HepG2 (cell line): ENCODE results near the gene PALM. TPM values are rescaled to one million over a fixed set of nuclear protein-coding genes. Genes with fewer than 3 reads are reported as not detected.

Experiments used
- ATF3 ChIP-seq: sonication (generic); formaldehyde crosslinking; IDR thresholded peaks from 2 replicates; pipeline ENCODE4 v1.4.0; 2020; ENCODE audit warnings: missing genetic modification reagents
- CREB1 ChIP-seq, 2 experiments: fragments of 450-650 bp in 1 of 2; IDR thresholded peaks; 2 replicates each; pipeline ENCODE4 v1.6.1; 2016 to 2017; ENCODE audit warnings: control low read depth in 1 of 2, mild to moderate bottlenecking in 1 of 2, missing compliant biosample characterization in 1 of 2, missing genetic modification characterization in 1 of 2
- CREBL2 ChIP-seq: sonication (generic); formaldehyde crosslinking; IDR thresholded peaks from 2 replicates; pipeline ENCODE4 v1.8.1; 2023; ENCODE audit warnings: missing genetic modification reagents, mild to moderate bottlenecking, borderline replicate concordance
- FOXC1 ChIP-seq: sonication (generic); formaldehyde crosslinking; IDR thresholded peaks from 2 replicates; pipeline ENCODE4 v1.8.0; 2022; ENCODE audit warnings: mild to moderate bottlenecking, missing genetic modification reagents, borderline replicate concordance
- GATAD2A ChIP-seq: IDR thresholded peaks from 2 replicates; pipeline ENCODE4 v1.6.1; 2016
- HDAC2 ChIP-seq: sonication (generic); formaldehyde crosslinking; IDR thresholded peaks from 2 replicates; pipeline ENCODE4 v1.4.0; 2020; ENCODE audit warnings: missing genetic modification reagents
- MYC ChIP-seq: sonication (generic); formaldehyde crosslinking; IDR thresholded peaks from 2 replicates; pipeline ENCODE4 v1.9.0; 2021; ENCODE audit warnings: missing genetic modification reagents, borderline replicate concordance
- SAP130 ChIP-seq: IDR thresholded peaks from 2 replicates; pipeline ENCODE4 v1.6.1; 2016; ENCODE audit warnings: low read depth
- SIN3A ChIP-seq: IDR thresholded peaks from 2 replicates; pipeline ENCODE4 v1.6.1; 2011; ENCODE audit warnings: low read depth, mild to moderate bottlenecking, control low read depth, low read length, borderline replicate concordance
- TP53 ChIP-seq: sonication (generic); formaldehyde crosslinking; conservative IDR thresholded peaks from 2 replicates; pipeline ENCODE4 v1.4.0; 2020; ENCODE audit warnings: missing genetic modification reagents
- ZNF17 ChIP-seq: sonication (generic); formaldehyde crosslinking; IDR thresholded peaks from 2 replicates; pipeline ENCODE4 v1.5.0; 2020; ENCODE audit warnings: mild to moderate bottlenecking, missing genetic modification reagents
- ZNF24 ChIP-seq: fragments of 450-650 bp; IDR thresholded peaks from 2 replicates; pipeline ENCODE4 v1.6.1; 2017; ENCODE audit warnings: antibody characterized with exemption, mild to moderate bottlenecking
- ZNF670 ChIP-seq: sonication (generic); formaldehyde crosslinking; IDR thresholded peaks from 2 replicates; pipeline ENCODE4 v1.8.0; 2022; ENCODE audit warnings: mild to moderate bottlenecking, missing genetic modification reagents, borderline replicate concordance
- ZNF709 ChIP-seq: sonication (generic); formaldehyde crosslinking; IDR thresholded peaks from 2 replicates; pipeline ENCODE4 v1.5.0; 2020; ENCODE audit warnings: mild to moderate bottlenecking, missing genetic modification reagents
- ZNF776 ChIP-seq: sonication (generic); formaldehyde crosslinking; IDR thresholded peaks from 2 replicates; pipeline ENCODE4 v1.4.0; 2020; ENCODE audit warnings: mild to moderate bottlenecking, missing genetic modification reagents
- ZNF782 ChIP-seq: sonication (generic); formaldehyde crosslinking; IDR thresholded peaks from 2 replicates; pipeline ENCODE4 v1.4.0; 2020; ENCODE audit warnings: missing genetic modification reagents, mild to moderate bottlenecking, borderline replicate concordance
- ZSCAN31 ChIP-seq: sonication (generic); formaldehyde crosslinking; IDR thresholded peaks from 2 replicates; pipeline ENCODE4 v1.5.0; 2020; ENCODE audit warnings: low read depth, mild to moderate bottlenecking, missing genetic modification reagents
- ZSCAN5A ChIP-seq: sonication (generic); formaldehyde crosslinking; IDR thresholded peaks from 2 replicates; pipeline ENCODE4 v1.8.0; 2022; ENCODE audit warnings: mild to moderate bottlenecking, missing genetic modification reagents, borderline replicate concordance
- polyA plus RNA-seq, 8 experiments: library from polyadenylated mRNA; depleted of rRNA in 3 of 8; stranded (reverse) in 7 of 8; unstranded in 1 of 8; fragments of >200 nt; fragmentation: Illumina TruSeq in 4 of 8; extraction: Trizol in 4 of 8; gene quantifications; 2 replicates each; pipeline versions ENCODE4 v1.2.1 to v1.2.3, GENCODE V29; 2011 to 2016; ENCODE audit warnings: low read depth in 4 of 8, missing spikeins in 1 of 8, mixed read lengths in 1 of 8; ENCODE audit not compliant: insufficient read depth in 1 of 8
- total RNA-seq, 5 experiments: library from RNA; depleted of rRNA; stranded (reverse); fragments of >200 nt; fragmentation: Illumina TruSeq; extraction: Trizol; gene quantifications; 2 replicates each; pipeline ENCODE4 v1.2.3, GENCODE V29; 2016; ENCODE audit warnings: low read depth in 1 of 5
- TF ChIP-seq, protein P1 (sequence below): sonication (generic); formaldehyde crosslinking; IDR thresholded peaks from 2 replicates; pipeline ENCODE4 v1.5.1; 2020; ENCODE audit warnings: missing genetic modification reagents, mild to moderate bottlenecking, borderline replicate concordance
- TF ChIP-seq, protein P2 (sequence below): sonication (generic); formaldehyde crosslinking; conservative IDR thresholded peaks from 2 replicates; pipeline ENCODE4 v1.5.0; 2020; ENCODE audit warnings: missing genetic modification reagents
- TF ChIP-seq, protein P3 (sequence below): sonication (generic); formaldehyde crosslinking; IDR thresholded peaks from 2 replicates; pipeline ENCODE4 v1.4.0; 2020; ENCODE audit warnings: mild to moderate bottlenecking, low read depth, missing genetic modification reagents
- TF ChIP-seq, protein P4 (sequence below): IDR thresholded peaks from 2 replicates; pipeline ENCODE4 v1.6.1; 2016; ENCODE audit warnings: control low read depth

PALM gene
- total and polyA plus RNA-seq, 2 of the 13 experiments (the other 11 are each of a cell fraction or from before 2014, with no cell fraction given), result 4.0 to 9.7 TPM

DNA sequence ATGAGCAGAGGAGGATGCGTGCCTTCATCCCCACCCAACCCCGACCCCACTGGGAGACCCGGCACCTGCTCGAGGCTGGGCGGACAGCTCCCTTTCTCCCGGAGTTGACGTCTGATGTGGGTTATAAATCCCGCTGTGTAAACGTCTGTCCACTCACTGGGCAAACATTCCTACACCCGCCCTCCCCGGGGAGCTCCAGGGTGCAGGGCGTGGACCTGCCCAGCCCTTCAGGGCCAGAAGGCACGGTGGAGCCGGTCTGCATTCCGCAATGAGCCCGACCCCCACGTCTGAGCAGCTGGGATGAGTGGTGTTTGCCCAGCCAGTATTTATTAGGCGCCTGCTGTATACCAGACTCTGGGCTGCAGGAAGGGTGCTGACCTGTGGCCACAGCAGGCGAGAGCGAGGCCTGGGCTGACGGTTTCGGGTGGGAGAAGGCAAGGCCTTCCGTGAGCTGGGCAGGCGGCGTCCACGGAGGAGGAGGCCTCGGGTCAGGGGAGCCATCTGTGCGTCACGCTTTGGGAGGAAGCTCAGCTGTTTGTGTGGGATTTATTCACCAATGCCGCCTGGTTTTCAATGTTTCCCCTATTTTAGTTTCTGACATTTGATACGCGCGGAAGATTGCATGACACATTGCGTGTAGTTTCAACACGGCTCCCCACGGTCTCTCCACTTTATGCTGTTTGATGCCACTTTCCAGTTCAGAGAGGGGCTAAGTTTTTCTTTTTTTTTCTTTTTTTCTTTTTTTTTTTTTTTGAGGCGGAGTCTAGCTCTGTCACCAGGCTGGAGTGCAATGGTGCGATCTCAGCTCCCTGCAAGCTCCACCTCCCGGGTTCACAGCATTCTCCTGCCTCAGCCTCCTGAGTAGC lies 44.1 kb downstream of the PALM start (continued):
- TF ChIP-seq ATF3 (CRISPR knock-in tag), result peak; percentile 34; the same call in 1 of the 2 replicates
- TF ChIP-seq, protein P1, sequence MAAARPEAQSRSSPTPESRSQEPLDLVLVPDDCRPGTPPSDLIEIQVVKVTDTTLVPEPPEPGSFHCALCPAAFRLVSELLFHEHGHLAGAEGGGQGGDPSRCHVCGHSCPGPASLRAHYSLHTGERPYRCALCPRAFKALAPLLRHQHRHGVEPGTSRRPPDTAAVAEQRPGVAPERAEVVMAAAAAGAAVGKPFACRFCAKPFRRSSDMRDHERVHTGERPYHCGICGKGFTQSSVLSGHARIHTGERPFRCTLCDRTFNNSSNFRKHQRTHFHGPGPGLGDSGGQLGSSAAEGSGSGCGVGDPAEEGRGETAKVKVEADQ (CRISPR knock-in tag), result no peak
- TF ChIP-seq, protein P2, sequence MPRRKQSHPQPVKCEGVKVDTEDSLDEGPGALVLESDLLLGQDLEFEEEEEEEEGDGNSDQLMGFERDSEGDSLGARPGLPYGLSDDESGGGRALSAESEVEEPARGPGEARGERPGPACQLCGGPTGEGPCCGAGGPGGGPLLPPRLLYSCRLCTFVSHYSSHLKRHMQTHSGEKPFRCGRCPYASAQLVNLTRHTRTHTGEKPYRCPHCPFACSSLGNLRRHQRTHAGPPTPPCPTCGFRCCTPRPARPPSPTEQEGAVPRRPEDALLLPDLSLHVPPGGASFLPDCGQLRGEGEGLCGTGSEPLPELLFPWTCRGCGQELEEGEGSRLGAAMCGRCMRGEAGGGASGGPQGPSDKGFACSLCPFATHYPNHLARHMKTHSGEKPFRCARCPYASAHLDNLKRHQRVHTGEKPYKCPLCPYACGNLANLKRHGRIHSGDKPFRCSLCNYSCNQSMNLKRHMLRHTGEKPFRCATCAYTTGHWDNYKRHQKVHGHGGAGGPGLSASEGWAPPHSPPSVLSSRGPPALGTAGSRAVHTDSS (CRISPR knock-in tag), result no peak
- TF ChIP-seq, protein P3, sequence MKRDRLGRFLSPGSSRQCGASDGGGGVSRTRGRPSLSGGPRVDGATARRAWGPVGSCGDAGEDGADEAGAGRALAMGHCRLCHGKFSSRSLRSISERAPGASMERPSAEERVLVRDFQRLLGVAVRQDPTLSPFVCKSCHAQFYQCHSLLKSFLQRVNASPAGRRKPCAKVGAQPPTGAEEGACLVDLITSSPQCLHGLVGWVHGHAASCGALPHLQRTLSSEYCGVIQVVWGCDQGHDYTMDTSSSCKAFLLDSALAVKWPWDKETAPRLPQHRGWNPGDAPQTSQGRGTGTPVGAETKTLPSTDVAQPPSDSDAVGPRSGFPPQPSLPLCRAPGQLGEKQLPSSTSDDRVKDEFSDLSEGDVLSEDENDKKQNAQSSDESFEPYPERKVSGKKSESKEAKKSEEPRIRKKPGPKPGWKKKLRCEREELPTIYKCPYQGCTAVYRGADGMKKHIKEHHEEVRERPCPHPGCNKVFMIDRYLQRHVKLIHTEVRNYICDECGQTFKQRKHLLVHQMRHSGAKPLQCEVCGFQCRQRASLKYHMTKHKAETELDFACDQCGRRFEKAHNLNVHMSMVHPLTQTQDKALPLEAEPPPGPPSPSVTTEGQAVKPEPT (CRISPR knock-in tag), result no peak
- peak; percentile 61; the same call in 1 of the 2 replicates for TF ChIP-seq SAP130 (CRISPR knock-in tag)
- TF ChIP-seq ZNF782 (CRISPR knock-in tag), result no peak
- 0 out of 2 replicates have a peak, but pooled peaks have one; percentile 29 for TF ChIP-seq ZSCAN5A (CRISPR knock-in tag)
- no peak for TF ChIP-seq ZNF24
- no peak for TF ChIP-seq FOXC1 (CRISPR knock-in tag)
- TF ChIP-seq SIN3A, result no peak
- TF ChIP-seq CREB1 (IDR thresholded peaks at IDR 0.05), result no peak
- TF ChIP-seq CREB1 (CRISPR knock-in tag; IDR thresholded peaks at IDR 0.05), result 0 out of 2 replicates have a peak, but pooled peaks have one; percentile 12
- TF ChIP-seq GATAD2A, result peak; percentile 90
- no peak for TF ChIP-seq ZNF709 (CRISPR knock-in tag)
- TF ChIP-seq CREBL2 (CRISPR knock-in tag), result no peak
- TF ChIP-seq ZNF776, result no peak
- TF ChIP-seq ZNF17 (CRISPR knock-in tag), result no peak
- peak; percentile 92 for TF ChIP-seq HDAC2 (CRISPR knock-in tag)
- TF ChIP-seq, protein P4, sequence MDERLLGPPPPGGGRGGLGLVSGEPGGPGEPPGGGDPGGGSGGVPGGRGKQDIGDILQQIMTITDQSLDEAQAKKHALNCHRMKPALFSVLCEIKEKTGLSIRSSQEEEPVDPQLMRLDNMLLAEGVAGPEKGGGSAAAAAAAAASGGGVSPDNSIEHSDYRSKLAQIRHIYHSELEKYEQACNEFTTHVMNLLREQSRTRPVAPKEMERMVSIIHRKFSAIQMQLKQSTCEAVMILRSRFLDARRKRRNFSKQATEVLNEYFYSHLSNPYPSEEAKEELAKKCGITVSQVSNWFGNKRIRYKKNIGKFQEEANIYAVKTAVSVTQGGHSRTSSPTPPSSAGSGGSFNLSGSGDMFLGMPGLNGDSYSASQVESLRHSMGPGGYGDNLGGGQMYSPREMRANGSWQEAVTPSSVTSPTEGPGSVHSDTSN (CRISPR knock-in tag), result no peak
- no peak for TF ChIP-seq ZNF670
- no peak for TF ChIP-seq ZSCAN31 (CRISPR knock-in tag)
- TF ChIP-seq TP53 (CRISPR knock-in tag), result no peak
- peak; percentile 34; the same call in 1 of the 2 replicates for TF ChIP-seq MYC (CRISPR knock-in tag)
